OCI-LY7 (cell line): ENCODE data around the gene NLRP3.

Source experiments
- CTCF ChIP-seq: fragments of 200-600 bp; sonication (generic); conservative IDR thresholded peaks from 2 replicates; pipeline ENCODE4 v1.5.1; 2014; ENCODE audit warnings: mild to moderate bottlenecking, antibody characterized with exemption, low read length, moderate library complexity, mixed read lengths
- EZH2phosphoT487 ChIP-seq: fragments of 200-600 bp; sonication (generic); IDR thresholded peaks from 2 replicates; pipeline ENCODE4 v1.6.1; 2018; ENCODE audit warnings: low read depth, borderline replicate concordance, mild to moderate bottlenecking, mixed run types, antibody characterized with exemption, low read length, moderate library complexity, mixed read lengths

GRCh38 chr1:247472035-247472434 lies 56.1 kb downstream of the NLRP3 start:
- no peak for TF ChIP-seq CTCF
- no peak for TF ChIP-seq EZH2phosphoT487
